Activated CD8-positive, alpha-beta T cell treated with anti-CD3 and anti-CD28 coated beads for 36 hours (primary cell): Measurements from ENCODE around the gene SH3TC2. TPM values are rescaled to one million over a fixed set of nuclear protein-coding genes. Genes with fewer than 3 reads are reported as not detected.

Experiments
- ATAC-seq: fragments of 200-7000 bp; cut with Tn5 transposase; one replicate; pipeline ENCODE4 v1.10.0; 2021; ENCODE audit warnings: mild to moderate bottlenecking, moderate library complexity
- CTCF ChIA-PET: fragments of 350-600 bp; sonication (Branson Sonifier 250); formaldehyde crosslinking; loops from one replicate; lab custom pipeline; 2021; ENCODE audit warnings: antibody characterized with exemption; lab: Charles Lee
- POLR2A ChIA-PET: fragments of 350-600 bp; sonication (Branson Sonifier 250); formaldehyde crosslinking; loops from one replicate; lab custom pipeline; 2021; ENCODE audit warnings: antibody characterized with exemption; lab: Charles Lee
- DNase-seq: peaks from one replicate; pipeline ENCODE4 v3.0.0-alpha.2; 2020
- H3K27ac Mint-ChIP-seq: one replicate; pipeline ENCODE4 v1.8.0; 2021; ENCODE audit warnings: mild to moderate bottlenecking, mixed read lengths
- H3K27me3 Mint-ChIP-seq: one replicate; pipeline ENCODE4 v1.8.0; 2021; ENCODE audit warnings: mixed read lengths
- H3K36me3 Mint-ChIP-seq: one replicate; pipeline ENCODE4 v1.8.0; 2021; ENCODE audit warnings: low read depth, mixed read lengths
- H3K4me1 Mint-ChIP-seq: one replicate; pipeline ENCODE4 v1.8.0; 2021; ENCODE audit warnings: low read depth, mixed read lengths
- H3K4me3 Mint-ChIP-seq: one replicate; pipeline ENCODE4 v1.8.0; 2021; ENCODE audit warnings: mild to moderate bottlenecking, moderate library complexity, mixed read lengths
- H3K9me3 Mint-ChIP-seq: one replicate; pipeline ENCODE4 v1.8.0; 2021; ENCODE audit warnings: mixed read lengths
- intact Hi-C: fragments of 100-400 bp; cut with micrococcal nuclease; formaldehyde crosslinking; loops from one replicate; pipeline ENCODE4 v1.10.0; 2022
- total RNA-seq, 2 experiments: library from RNA; stranded (reverse); gene quantifications; one replicate each; pipeline ENCODE4 v1.2.3, GENCODE V29; 2021
- TF ChIP-seq, protein P1 (sequence below): fragments of 200-600 bp; IDR thresholded peaks from one replicate; pipeline ENCODE4 v1.8.0; 2022; ENCODE audit warnings: antibody characterized with exemption, mild to moderate bottlenecking

The SH3TC2 gene
- total RNA-seq, 2 experiments from 2014 or later, result not detected

DNA sequence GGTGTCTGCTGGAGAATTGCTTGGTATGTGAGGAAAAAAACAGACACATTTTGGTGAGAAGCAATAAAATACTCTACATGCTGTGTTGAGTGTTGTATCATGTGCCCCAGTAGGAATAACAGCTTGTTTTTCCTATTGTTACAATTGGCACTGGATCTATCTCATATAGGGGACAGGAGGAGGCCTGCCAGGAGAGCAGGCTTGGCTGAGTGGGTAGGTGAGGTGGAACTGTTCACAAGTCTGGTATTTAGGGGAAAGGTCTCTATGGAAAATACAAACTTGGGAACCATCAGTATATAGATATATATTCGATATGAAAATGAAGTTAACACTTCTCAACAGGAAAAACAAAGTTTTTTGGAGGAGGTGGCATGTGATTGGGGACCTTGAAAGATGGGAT is 9.5 kb upstream of the SH3TC2 start:
- Mint-ChIP-seq H3K36me3 (no peaks in the 10 kb centered on the region), H3K27me3 (peaks cover 11% of the 10 kb centered on the region), H3K4me1 (no peaks in the 10 kb centered on the region), H3K9me3 (peaks cover 2% of the 10 kb centered on the region), H3K4me3 (no peak overlapping the region), H3K27ac (no peak overlapping the region)
- ATAC-seq, result no peak
- TF ChIP-seq, protein P1, sequence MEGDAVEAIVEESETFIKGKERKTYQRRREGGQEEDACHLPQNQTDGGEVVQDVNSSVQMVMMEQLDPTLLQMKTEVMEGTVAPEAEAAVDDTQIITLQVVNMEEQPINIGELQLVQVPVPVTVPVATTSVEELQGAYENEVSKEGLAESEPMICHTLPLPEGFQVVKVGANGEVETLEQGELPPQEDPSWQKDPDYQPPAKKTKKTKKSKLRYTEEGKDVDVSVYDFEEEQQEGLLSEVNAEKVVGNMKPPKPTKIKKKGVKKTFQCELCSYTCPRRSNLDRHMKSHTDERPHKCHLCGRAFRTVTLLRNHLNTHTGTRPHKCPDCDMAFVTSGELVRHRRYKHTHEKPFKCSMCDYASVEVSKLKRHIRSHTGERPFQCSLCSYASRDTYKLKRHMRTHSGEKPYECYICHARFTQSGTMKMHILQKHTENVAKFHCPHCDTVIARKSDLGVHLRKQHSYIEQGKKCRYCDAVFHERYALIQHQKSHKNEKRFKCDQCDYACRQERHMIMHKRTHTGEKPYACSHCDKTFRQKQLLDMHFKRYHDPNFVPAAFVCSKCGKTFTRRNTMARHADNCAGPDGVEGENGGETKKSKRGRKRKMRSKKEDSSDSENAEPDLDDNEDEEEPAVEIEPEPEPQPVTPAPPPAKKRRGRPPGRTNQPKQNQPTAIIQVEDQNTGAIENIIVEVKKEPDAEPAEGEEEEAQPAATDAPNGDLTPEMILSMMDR, result no peak
- POLR2A ChIA-PET, result no interaction called here
- no peak for DNase-seq
- intact Hi-C loops, result no loop called here
- CTCF ChIA-PET, result interaction anchor here (0.6 kb wide), 1 partner anchor 255 kb away, joined by 3 read pairs; no protein-coding TSS in a partner anchor

DNA sequence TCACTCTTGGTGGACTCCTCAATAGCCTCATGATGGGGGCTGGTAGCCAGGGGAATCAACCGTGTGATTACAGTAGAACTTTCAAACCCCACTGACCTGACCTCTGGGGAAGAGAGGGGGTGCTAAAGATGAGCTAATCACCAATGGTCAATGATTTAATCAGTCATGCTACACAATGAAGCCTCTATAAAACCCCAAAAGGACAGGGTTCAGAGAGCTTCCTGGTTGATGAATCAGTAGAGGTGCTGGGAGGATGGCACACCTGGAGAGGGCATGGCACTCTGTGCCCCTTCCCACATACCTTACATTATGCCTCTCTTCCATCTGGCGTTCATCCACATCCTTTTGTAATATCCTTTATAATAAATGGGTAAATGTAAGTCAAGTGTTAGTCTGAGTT is 8.9 kb upstream of the SH3TC2 start:
- ATAC-seq (no peak), DNase-seq (no peak)
- no peak overlapping the region for H3K4me3 Mint-ChIP-seq
- H3K27me3 Mint-ChIP-seq, result peaks cover 11% of the 10 kb centered on the region
- POLR2A ChIA-PET, result no interaction called here
- peaks cover 2% of the 10 kb centered on the region for H3K9me3 Mint-ChIP-seq
- CTCF ChIA-PET, result interaction anchor here (1.8 to 2.8 kb wide), 2 partner anchors 36 to 341 kb away, joined by 4 to 12 read pairs; no protein-coding TSS in a partner anchor
- TF ChIP-seq, protein P1, result no peak
- H3K36me3 Mint-ChIP-seq, result no peaks in the 10 kb centered on the region
- intact Hi-C loops, result no loop called here
- no peaks in the 10 kb centered on the region for H3K4me1 Mint-ChIP-seq
- H3K27ac Mint-ChIP-seq, result no peak overlapping the region

DNA sequence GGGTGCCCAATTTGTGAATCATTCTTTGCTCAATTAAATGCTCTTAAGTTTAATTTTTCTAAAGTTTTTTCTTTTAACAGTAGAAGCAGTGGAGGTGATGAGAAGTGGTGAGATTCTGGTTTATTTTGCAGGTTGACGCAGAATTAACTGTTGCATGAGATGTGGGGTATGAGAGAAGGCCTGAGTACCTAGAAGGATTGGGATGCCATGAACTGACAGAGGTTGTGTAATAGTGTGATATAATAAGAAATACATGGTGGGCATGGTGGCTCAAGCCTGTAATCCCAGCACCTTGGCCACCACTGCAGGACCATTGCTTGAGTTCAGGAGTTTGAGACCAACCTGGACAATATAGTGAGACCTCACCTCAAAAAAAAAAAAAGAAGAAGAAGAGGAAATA is 8.4 kb upstream of the SH3TC2 start:
- ChIA-PET CTCF (interaction anchor here (1.8 to 2.8 kb wide), 2 partner anchors 35 to 341 kb away, joined by 4 to 12 read pairs; no protein-coding TSS in a partner anchor), POLR2A (no interaction called here)
- ATAC-seq, result no peak
- H3K27ac Mint-ChIP-seq, result no peak overlapping the region
- DNase-seq, result no peak
- intact Hi-C loops, result no loop called here
- no peaks in the 10 kb centered on the region for H3K4me1 Mint-ChIP-seq
- peaks cover 12% of the 10 kb centered on the region for H3K27me3 Mint-ChIP-seq
- H3K36me3 Mint-ChIP-seq, result no peaks in the 10 kb centered on the region
- H3K4me3 Mint-ChIP-seq, result no peak overlapping the region
- peaks cover 6% of the 10 kb centered on the region for H3K9me3 Mint-ChIP-seq
- TF ChIP-seq, protein P1, result no peak

DNA sequence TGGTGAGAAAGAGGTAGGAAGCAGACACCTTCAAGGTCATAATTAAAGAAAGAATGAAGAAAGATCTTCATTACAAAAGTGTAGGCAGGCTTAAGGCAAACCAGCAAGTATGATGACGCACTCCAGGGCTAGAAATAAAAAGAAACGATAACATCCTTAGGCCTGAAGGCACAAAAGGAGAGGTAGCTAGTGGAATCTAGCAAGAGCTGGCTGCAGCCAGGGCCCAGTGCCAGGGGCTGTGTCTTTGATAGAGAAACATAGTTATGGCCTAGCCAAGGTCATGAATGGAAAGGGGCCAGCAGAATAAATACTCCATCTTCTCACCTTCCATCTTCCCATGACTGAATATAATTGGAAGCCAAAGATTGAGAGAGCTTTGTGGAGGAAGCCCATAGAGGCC is 6.8 kb upstream of the SH3TC2 start:
- Mint-ChIP-seq H3K4me1 (no peaks in the 10 kb centered on the region), H3K9me3 (peaks cover 4% of the 10 kb centered on the region), H3K27me3 (peaks cover 12% of the 10 kb centered on the region), H3K36me3 (no peaks in the 10 kb centered on the region), H3K27ac (no peak overlapping the region), H3K4me3 (no peak overlapping the region)
- POLR2A ChIA-PET, result no interaction called here
- intact Hi-C loops, result no loop called here
- CTCF ChIA-PET, result interaction anchor here (2.8 kb wide), 1 partner anchor 34 kb away, joined by 12 read pairs; no protein-coding TSS in a partner anchor
- ATAC-seq, result no peak
- TF ChIP-seq, protein P1, result no peak
- DNase-seq, result no peak

DNA sequence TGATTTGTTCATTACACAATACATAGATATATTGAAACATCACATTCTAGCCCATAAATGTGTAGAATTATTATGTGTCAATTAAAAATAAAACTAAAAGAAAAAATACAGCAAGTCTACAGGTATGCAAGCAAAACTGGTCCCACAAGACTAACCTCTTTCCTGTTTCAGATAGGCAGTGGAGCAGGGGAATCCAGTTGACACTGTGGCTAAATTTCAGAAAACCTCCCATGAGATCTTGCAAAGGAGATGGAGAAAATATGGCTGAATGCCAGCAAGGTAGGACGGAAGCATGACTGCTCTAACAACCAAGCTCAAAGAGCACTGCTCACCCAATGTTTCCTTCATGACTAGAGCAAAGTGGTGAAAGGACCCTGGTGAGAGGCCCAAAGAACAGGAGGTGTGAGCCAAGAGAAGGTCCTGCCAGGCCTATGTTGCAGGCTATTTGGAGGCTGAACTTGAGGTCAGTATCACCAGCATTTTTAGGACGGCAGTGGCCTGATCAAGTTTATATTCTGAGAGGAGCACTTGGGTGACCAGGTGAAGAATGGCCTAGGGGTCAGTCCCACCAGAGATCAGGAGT is 1.1 kb upstream of the SH3TC2 start:
- TF ChIP-seq, protein P1, result no peak
- Mint-ChIP-seq H3K36me3 (no peaks in the 10 kb centered on the region), H3K27me3 (peaks cover 6% of the 10 kb centered on the region), H3K4me3 (no peak overlapping the region), H3K4me1 (no peaks in the 10 kb centered on the region), H3K9me3 (peaks cover 4% of the 10 kb centered on the region), H3K27ac (no peak overlapping the region)
- POLR2A ChIA-PET, result no interaction called here
- intact Hi-C loops, result no loop called here
- ATAC-seq (no peak), DNase-seq (no peak)
- CTCF ChIA-PET, result no interaction called here
